A673 (cell line): ENCODE results near the gene CREM.

Source experiments
- EZH2 ChIP-seq: fragments of 200-600 bp; sonication (generic); IDR thresholded peaks from 2 replicates; pipeline ENCODE4 v1.6.1; 2017; ENCODE audit warnings: borderline replicate concordance, low read depth, mild to moderate bottlenecking, mixed read lengths, antibody characterized with exemption, low read length; ENCODE audit not compliant: poor library complexity, severe bottlenecking
- TF ChIP-seq, protein P1 (sequence below): fragments of 300-800, 200-600 bp; sonication (generic); conservative IDR thresholded peaks from 2 replicates; pipeline ENCODE4 v1.5.1; 2017; ENCODE audit warnings: low read depth, mild to moderate bottlenecking, antibody characterized with exemption, low read length, moderate library complexity, mixed read lengths

DNA sequence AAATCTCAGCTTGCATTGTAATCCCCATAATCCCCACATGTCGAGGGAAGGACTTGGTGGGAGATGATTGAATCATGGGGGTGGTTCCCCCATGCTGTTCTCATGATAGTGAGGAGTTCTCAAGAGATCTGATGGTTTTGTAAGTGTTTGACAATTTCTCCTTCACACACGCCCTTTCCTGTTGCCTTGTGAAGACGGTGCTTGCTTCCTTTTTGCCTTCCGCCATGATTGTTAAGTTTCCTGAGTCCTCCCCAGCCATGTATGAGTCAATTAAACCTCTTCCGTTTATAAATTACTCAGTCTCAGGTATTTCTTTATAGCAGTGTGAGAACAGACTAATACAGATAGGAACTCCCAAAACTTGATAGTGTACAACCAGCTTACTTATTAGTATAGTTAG, 98.6 kb downstream of the CREM start:
- TF ChIP-seq, protein P1, sequence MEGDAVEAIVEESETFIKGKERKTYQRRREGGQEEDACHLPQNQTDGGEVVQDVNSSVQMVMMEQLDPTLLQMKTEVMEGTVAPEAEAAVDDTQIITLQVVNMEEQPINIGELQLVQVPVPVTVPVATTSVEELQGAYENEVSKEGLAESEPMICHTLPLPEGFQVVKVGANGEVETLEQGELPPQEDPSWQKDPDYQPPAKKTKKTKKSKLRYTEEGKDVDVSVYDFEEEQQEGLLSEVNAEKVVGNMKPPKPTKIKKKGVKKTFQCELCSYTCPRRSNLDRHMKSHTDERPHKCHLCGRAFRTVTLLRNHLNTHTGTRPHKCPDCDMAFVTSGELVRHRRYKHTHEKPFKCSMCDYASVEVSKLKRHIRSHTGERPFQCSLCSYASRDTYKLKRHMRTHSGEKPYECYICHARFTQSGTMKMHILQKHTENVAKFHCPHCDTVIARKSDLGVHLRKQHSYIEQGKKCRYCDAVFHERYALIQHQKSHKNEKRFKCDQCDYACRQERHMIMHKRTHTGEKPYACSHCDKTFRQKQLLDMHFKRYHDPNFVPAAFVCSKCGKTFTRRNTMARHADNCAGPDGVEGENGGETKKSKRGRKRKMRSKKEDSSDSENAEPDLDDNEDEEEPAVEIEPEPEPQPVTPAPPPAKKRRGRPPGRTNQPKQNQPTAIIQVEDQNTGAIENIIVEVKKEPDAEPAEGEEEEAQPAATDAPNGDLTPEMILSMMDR = no peak
- no peak for TF ChIP-seq EZH2
